ENCODE data around the gene C22orf15.

Gene C22orf15

DNA sequence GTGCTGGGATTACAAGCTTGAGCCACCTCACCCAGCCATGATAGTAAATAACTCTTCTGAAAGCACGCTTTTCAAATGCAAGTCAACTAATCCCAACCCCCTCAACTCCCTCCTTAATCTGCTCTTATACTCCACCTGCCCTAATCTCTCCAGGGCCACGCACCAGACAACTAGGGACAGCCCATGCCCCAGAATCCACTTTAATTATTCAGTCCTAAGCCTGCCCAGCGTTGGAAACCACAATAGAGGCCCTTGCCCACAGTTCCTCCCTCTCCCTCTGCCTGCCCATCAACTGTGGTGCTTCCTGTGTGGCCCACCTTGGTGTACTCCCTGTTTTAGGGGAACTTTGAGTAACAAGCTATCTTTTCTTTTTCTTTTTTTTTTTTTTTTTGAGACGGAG, 5.9 kb upstream of the C22orf15 start:
- Mint-ChIP-seq H3K27ac (no peak overlapping the region), H3K36me3 (ENCODE audit: low read depth) (no peaks in the 10 kb centered on the region), H3K4me3 (no peak overlapping the region), H3K27me3 (no peaks in the 10 kb centered on the region), H3K4me1 (ENCODE audit: low read depth) (peaks cover 19% of the 10 kb centered on the region), H3K9me3 (no peaks in the 10 kb centered on the region)

DNA sequence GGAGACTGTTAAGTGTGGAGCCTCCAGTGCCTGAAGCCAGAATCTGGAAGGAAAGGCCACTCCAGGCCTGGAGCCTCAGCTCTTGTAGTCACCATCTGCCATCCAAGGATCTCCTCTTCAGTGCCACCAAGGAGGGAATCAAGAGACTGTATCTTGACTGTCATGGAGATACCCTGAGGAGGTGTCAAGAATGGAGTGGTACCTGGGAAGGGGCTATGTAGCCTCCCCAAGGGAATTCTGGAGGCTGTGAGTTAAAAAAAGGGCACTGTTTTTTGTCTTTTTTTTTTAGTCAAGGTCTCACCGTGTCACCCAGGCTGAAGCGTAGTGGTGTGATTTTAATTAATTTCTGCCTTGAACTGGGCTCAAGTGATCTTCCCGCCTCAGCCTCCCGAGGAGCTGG, 3.2 kb upstream of the C22orf15 start:
- Mint-ChIP-seq H3K4me3 (no peak overlapping the region), H3K9me3 (no peaks in the 10 kb centered on the region), H3K36me3 (ENCODE audit: low read depth) (peaks cover 3% of the 10 kb centered on the region), H3K27me3 (no peaks in the 10 kb centered on the region), H3K27ac (no peak overlapping the region), H3K4me1 (ENCODE audit: low read depth) (peaks cover 31% of the 10 kb centered on the region)

DNA sequence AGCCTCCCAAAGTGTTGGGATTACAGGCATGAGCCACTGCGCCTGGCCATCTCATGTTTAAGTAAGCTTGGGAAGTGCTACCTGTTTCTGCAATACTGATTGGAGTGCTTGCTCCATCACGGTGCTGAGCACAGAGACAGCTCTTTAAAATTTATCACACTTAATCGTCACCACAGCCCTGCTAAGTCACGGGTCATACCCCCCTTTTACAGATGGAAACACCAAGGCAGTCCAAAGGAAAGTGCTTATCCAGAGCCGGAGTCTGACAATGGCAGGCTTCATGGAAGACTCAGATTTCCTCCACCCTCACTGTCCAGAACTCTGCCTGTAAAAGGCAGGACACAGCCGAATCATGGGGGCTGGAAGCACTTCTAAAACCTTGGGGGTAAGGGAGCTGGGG, 2.7 kb upstream of the C22orf15 start:
- Mint-ChIP-seq H3K4me1 (ENCODE audit: low read depth) (peaks cover 36% of the 10 kb centered on the region), H3K27ac (no peak overlapping the region)

DNA sequence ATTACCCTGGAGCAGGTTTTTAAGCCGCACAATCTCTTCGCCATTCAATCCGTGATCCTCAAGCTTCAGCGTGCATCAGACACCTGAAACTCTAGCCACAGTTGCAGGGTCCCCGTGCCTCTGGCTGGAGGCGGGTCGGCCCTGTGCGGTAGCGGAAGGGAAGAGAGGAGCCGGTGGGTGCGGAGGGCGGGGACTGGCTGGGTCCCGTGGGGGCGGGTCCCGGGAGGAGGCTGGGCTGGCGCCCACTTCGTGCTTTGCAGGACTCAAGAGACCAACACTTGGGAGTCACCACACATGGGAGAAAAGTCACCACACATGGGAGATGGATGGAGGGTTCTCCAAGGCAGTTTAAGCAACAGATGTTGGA, 772 bp downstream of the C22orf15 start:
- H3K9me3 Mint-ChIP-seq = no peaks in the 10 kb centered on the region
- H3K27ac Mint-ChIP-seq = peak overlapping the region; percentile 68
- H3K4me1 Mint-ChIP-seq (ENCODE audit: low read depth) = peaks cover 42% of the 10 kb centered on the region
- H3K27me3 Mint-ChIP-seq = no peaks in the 10 kb centered on the region
- peaks cover 13% of the 10 kb centered on the region for H3K36me3 Mint-ChIP-seq (ENCODE audit: low read depth)
- peak overlapping the region; percentile 74 for H3K4me3 Mint-ChIP-seq

More for the DNA sequence above, 2.7 kb upstream of the C22orf15 start:
- peaks cover 5% of the 10 kb centered on the region for H3K36me3 Mint-ChIP-seq (ENCODE audit: low read depth)
- H3K9me3 Mint-ChIP-seq = no peaks in the 10 kb centered on the region
- no peak overlapping the region for H3K4me3 Mint-ChIP-seq
- H3K27me3 Mint-ChIP-seq = no peaks in the 10 kb centered on the region

DNA sequence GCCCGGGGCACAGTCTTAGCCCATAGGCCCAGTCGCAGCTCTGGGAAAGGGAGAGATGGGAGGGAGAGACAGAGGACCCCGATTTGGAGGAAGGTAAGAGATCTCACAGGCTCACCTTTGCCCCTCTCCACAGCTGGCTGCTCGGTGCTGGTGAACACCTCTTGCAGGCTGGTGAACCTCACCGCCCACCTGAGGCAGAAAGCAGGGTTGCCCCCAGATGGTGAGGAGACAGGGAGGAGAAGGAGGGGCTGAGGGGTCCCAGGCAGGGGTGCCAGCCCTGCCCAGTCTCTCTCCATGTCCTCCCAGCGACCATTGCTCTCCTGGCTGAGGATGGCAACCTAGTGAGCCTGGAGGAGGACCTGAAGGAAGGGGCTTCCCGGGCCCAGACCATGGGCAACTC, 1.2 kb downstream of the C22orf15 start:
- H3K4me3 Mint-ChIP-seq = peak overlapping the region; percentile 74
- peak overlapping the region; percentile 58 for H3K27ac Mint-ChIP-seq
- no peaks in the 10 kb centered on the region for H3K27me3 Mint-ChIP-seq
- peaks cover 43% of the 10 kb centered on the region for H3K4me1 Mint-ChIP-seq (ENCODE audit: low read depth)
- no peaks in the 10 kb centered on the region for H3K9me3 Mint-ChIP-seq
- H3K36me3 Mint-ChIP-seq (ENCODE audit: low read depth) = peaks cover 13% of the 10 kb centered on the region

DNA sequence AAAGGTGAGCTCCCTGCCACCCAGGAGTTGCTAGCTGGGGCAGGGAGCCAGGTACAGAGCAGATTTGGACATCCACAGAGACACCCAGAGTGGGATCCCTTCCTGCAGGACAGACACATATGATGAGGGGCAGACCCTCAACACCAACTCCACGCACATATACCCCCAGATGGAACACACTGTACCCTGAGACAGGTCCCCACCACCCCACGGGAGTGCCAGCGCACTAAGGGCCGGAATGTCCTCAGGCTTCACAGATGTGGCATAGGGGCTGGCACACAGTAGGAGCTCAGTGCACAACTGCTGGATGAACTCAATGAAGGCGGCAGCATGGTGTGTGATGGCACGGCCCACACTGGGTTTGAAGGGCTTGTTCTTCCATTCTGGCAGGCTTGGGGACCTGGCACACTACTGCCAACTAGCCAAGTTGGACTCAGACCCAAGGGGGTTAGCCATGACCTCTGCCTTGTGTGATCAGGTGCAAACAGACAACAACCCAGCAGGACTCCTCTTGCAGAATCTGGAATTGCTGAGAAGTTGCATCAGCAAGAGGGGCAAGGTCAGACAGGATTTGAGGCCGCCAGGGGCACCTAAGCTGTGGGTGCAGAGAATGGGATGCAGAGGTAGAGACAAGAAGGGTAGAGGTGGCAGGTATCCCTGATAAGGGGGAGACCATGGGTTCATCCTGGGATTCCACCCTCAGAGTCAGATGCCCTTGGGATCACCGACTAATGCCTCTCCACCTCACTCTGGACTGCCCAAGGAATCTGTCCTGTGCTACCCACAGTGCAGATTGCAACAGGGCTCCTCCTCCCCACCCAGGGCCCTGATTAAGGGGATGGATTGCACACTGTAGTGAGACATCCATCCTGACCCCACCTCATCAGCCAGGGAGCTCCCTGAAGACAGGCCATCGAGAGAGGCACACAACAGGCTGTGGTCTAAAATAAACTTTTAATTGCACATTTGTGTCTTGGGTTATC, 2.4 kb downstream of the C22orf15 start:
- peak overlapping the region; percentile 45 for H3K27ac Mint-ChIP-seq

GRCh38 chr22:23767303-23767672, 4.5 kb downstream of the C22orf15 start:
- Mint-ChIP-seq H3K4me3 (peak overlapping the region; percentile 86), H3K36me3 (ENCODE audit: low read depth) (peaks cover 13% of the 10 kb centered on the region), H3K27ac (peak overlapping the region; percentile 72), H3K9me3 (no peaks in the 10 kb centered on the region), H3K4me1 (ENCODE audit: low read depth) (peaks cover 63% of the 10 kb centered on the region), H3K27me3 (no peaks in the 10 kb centered on the region)

More for the DNA sequence above, 2.4 kb downstream of the C22orf15 start:
- H3K4me1 Mint-ChIP-seq (ENCODE audit: low read depth) = peaks cover 51% of the 10 kb centered on the region
- no peaks in the 10 kb centered on the region for H3K9me3 Mint-ChIP-seq
- no peaks in the 10 kb centered on the region for H3K27me3 Mint-ChIP-seq
- peak overlapping the region; percentile 45 for H3K4me3 Mint-ChIP-seq
- H3K36me3 Mint-ChIP-seq (ENCODE audit: low read depth) = peaks cover 13% of the 10 kb centered on the region

GRCh38 chr22:23767673-23768548, 5.1 kb downstream of the C22orf15 start, which contains the start of gene CHCHD10:
CHCHD10 (minus strand) TSS chr22:23767972; CDS start chr22:23767874, 98 bp downstream.
- no peaks in the 10 kb centered on the region for H3K9me3 Mint-ChIP-seq
- no peaks in the 10 kb centered on the region for H3K27me3 Mint-ChIP-seq
- peak within 1 kb of the TSS; percentile 86 for H3K4me3 Mint-ChIP-seq
- H3K4me1 Mint-ChIP-seq (ENCODE audit: low read depth) = peaks cover 59% of the 10 kb centered on the region
- H3K36me3 Mint-ChIP-seq (ENCODE audit: low read depth) = peaks cover 13% of the 10 kb centered on the region
- H3K27ac Mint-ChIP-seq = peak within 1 kb of the TSS; percentile 76

DNA sequence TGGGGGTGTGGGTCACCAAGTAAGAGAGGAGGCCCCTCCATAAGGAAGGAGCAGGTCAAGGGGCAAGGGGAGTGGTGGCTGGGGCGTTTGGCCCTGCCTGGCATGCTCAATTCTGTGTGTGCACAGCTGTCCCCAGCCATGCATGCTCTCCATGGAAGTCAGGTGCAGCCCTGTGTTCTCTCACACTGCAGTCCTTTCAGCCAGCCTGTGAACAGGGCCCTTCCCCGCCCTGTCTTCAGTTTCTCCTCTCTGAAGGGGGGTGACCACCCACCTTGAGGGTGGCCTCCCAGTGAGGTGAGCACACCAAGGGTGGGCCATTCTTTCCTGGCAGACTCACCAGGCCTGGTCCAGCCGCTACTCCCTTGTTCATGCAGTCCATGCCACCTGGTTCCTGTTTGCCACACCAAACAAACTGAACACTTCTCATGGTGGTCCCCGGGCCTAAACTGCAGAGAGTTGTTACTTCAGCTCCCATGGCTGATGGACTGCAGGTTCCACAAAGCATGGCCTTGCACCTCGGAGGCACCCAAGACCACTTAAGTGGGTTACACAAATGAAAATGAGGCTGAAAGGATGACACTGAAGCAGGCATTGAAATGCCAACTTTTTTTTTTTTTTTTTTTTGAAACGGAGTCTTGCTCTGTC, 6.7 kb downstream of the C22orf15 start:
- Mint-ChIP-seq H3K36me3 (ENCODE audit: low read depth) (peaks cover 9% of the 10 kb centered on the region), H3K27ac (no peak overlapping the region), H3K4me3 (peak overlapping the region; percentile 23), H3K9me3 (no peaks in the 10 kb centered on the region), H3K4me1 (ENCODE audit: low read depth) (peaks cover 44% of the 10 kb centered on the region), H3K27me3 (no peaks in the 10 kb centered on the region)

- Mint-ChIP-seq H3K9me3 (no peaks in the 10 kb centered on the region), H3K36me3 (ENCODE audit: low read depth) (no peaks in the 10 kb centered on the region), H3K27ac (no peak overlapping the region), H3K27me3 (no peaks in the 10 kb centered on the region), H3K4me3 (peak overlapping the region; percentile 48), H3K4me1 (ENCODE audit: low read depth) (peaks cover 23% of the 10 kb centered on the region)
Observed at GRCh38 chr22:23772315-23772648, 9.5 kb downstream of the C22orf15 start.

GRCh38 chr22:23772649-23773473, 10.1 kb downstream of the C22orf15 start, which contains the start of gene MMP11:
MMP11 (plus strand) TSS chr22:23772849; CDS start chr22:23772871, 22 bp downstream.
- no peaks in the 10 kb centered on the region for H3K27me3 Mint-ChIP-seq

GRCh38 chr22:23773483-23774113, 10.8 kb downstream of the C22orf15 start:
- H3K27ac Mint-ChIP-seq = no peak overlapping the region

More at GRCh38 chr22:23772649-23773473, 10.1 kb downstream of the C22orf15 start, which contains the start of gene MMP11:
- Mint-ChIP-seq H3K36me3 (ENCODE audit: low read depth) (no peaks in the 10 kb centered on the region), H3K9me3 (no peaks in the 10 kb centered on the region), H3K4me1 (ENCODE audit: low read depth) (peaks cover 23% of the 10 kb centered on the region), H3K4me3 (peak within 1 kb of the TSS; percentile 50), H3K27ac (no peak within 1 kb of the TSS)

DNA sequence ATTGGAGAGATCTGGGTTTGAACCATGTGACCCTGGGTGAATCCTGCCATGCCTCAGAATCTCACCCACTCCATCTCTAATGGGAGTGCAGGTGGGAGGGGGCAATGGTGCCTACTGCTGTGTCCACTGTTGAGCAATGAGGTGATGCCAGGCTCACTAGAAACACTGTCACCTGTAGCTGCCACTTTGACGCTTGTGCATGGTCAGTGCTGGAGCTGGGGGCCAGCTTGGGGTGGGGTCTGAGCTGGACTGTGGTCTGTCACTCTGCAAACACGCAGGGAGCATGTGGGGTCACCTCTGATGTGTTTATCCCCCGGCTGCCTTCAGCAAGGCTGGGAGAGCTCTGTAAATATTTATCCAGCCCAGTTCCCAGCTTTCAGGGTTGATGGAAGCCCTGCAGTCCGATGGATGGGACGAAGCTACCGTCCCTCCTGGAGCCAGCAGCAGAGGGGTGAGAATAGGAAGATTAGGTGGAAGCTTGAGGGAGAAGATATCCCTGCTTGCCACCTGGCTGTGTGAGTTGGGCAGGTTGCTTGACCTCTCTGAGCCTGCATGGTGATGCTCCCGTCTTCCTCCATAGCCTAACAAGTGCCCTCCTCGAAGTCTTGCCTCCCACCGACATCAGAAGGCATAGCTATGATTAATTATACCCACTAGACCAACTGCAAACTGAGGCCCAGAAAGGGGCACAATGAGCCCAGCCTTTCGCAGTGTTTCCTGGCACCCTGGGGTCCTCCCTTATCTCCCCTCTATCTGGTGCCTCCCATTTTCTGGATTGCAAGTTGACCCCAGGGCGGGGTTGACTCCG, 11.5 kb downstream of the C22orf15 start:
- H3K4me3 Mint-ChIP-seq = no peak overlapping the region

More at GRCh38 chr22:23773483-23774113, 10.8 kb downstream of the C22orf15 start:
- Mint-ChIP-seq H3K27me3 (no peaks in the 10 kb centered on the region), H3K4me1 (ENCODE audit: low read depth) (peaks cover 23% of the 10 kb centered on the region), H3K36me3 (ENCODE audit: low read depth) (no peaks in the 10 kb centered on the region), H3K9me3 (no peaks in the 10 kb centered on the region), H3K4me3 (peak overlapping the region; percentile 50)

More for the DNA sequence above, 11.5 kb downstream of the C22orf15 start:
- Mint-ChIP-seq H3K4me1 (ENCODE audit: low read depth) (peaks cover 18% of the 10 kb centered on the region), H3K36me3 (ENCODE audit: low read depth) (no peaks in the 10 kb centered on the region), H3K9me3 (no peaks in the 10 kb centered on the region), H3K27ac (no peak overlapping the region), H3K27me3 (no peaks in the 10 kb centered on the region)

Measured in stimulated activated naive CD8-positive, alpha-beta T cell treated with anti-CD3 and anti-CD28 coated beads, Interleukin-15, Interleukin-2, amounts not matched to agents 100 ng/mL and 50 ng/mL, for 24 hours (primary cell).